Loucy (cell line): Measurements from ENCODE around the gene ARHGEF33.

Experiments used
- H2AFZ ChIP-seq: fragments of 200-600 bp; sonication (generic); 2 replicates; pipeline ENCODE4 v1.6.0; 2016; ENCODE audit warnings: antibody characterized with exemption, mild to moderate bottlenecking, low read length, moderate library complexity
- H3F3A ChIP-seq: fragments of 200-600 bp; 2 replicates; pipeline ENCODE4 v1.6.0; 2016; ENCODE audit warnings: antibody characterized with exemption, low read depth, mild to moderate bottlenecking
- H3K27me3 ChIP-seq: fragments of 200-600 bp; sonication (generic); 2 replicates; pipeline ENCODE4 v1.6.1; 2014; ENCODE audit warnings: low read length, mild to moderate bottlenecking; ENCODE audit not compliant: insufficient read depth, poor library complexity, severe bottlenecking
- H3K36me3 ChIP-seq: fragments of 200-600 bp; sonication (generic); 2 replicates; pipeline ENCODE4 v1.6.1; 2016; ENCODE audit warnings: low read length; ENCODE audit not compliant: insufficient read depth
- H3K4me1 ChIP-seq: fragments of 200-600 bp; sonication (generic); 2 replicates; pipeline ENCODE4 v1.5.1; 2014; ENCODE audit warnings: low read length, mild to moderate bottlenecking; ENCODE audit not compliant: insufficient read depth, poor library complexity, severe bottlenecking
- H3K4me2 ChIP-seq: fragments of 200-600 bp; sonication (generic); 2 replicates; pipeline ENCODE4 v1.6.0; 2014; ENCODE audit warnings: antibody characterized with exemption, low read length, low read depth, mild to moderate bottlenecking; ENCODE audit not compliant: poor library complexity, severe bottlenecking
- H3K4me3 ChIP-seq: fragments of 200-600 bp; sonication (generic); 2 replicates; pipeline ENCODE4 v1.5.1; 2014; ENCODE audit warnings: low read length, mild to moderate bottlenecking, mixed read lengths; ENCODE audit not compliant: poor library complexity, severe bottlenecking
- H3K79me2 ChIP-seq: fragments of 200-600 bp; sonication (generic); 2 replicates; pipeline ENCODE4 v1.6.1; 2014; ENCODE audit warnings: low read length; ENCODE audit not compliant: insufficient read depth
- H3K9ac ChIP-seq: fragments of 200-600 bp; sonication (generic); 2 replicates; pipeline ENCODE4 v1.6.0; 2014; ENCODE audit warnings: mild to moderate bottlenecking, low read depth, low read length, moderate library complexity; ENCODE audit not compliant: poor library complexity, severe bottlenecking
- H3K9me2 ChIP-seq: fragments of 200-600 bp; sonication (generic); replicated peaks from 2 replicates; pipeline ENCODE4 v1.6.1; 2016; ENCODE audit warnings: low read depth, low read length, mixed read lengths
- H3K9me3 ChIP-seq: fragments of 200-600 bp; sonication (generic); 2 replicates; pipeline ENCODE4 v1.6.1; 2014; ENCODE audit warnings: mild to moderate bottlenecking, antibody characterized with exemption, low read length, low read depth; ENCODE audit not compliant: insufficient read depth
- H4K20me1 ChIP-seq: fragments of 200-600 bp; sonication (generic); 2 replicates; pipeline ENCODE4 v1.6.0; 2014; ENCODE audit warnings: antibody characterized with exemption, low read length, mild to moderate bottlenecking; ENCODE audit not compliant: insufficient read depth, poor library complexity, severe bottlenecking
- EZH2phosphoT487 ChIP-seq: fragments of 200-600 bp; IDR thresholded peaks from 2 replicates; pipeline ENCODE4 v1.6.1; 2018; ENCODE audit warnings: antibody characterized with exemption, mild to moderate bottlenecking, moderate library complexity, borderline replicate concordance
- TF ChIP-seq, protein P1 (sequence below): fragments of 200-600 bp; sonication (generic); conservative IDR thresholded peaks from 2 replicates; pipeline ENCODE4 v1.5.1; 2014; ENCODE audit warnings: mild to moderate bottlenecking, antibody characterized with exemption, low read length

The ARHGEF33 gene

DNA sequence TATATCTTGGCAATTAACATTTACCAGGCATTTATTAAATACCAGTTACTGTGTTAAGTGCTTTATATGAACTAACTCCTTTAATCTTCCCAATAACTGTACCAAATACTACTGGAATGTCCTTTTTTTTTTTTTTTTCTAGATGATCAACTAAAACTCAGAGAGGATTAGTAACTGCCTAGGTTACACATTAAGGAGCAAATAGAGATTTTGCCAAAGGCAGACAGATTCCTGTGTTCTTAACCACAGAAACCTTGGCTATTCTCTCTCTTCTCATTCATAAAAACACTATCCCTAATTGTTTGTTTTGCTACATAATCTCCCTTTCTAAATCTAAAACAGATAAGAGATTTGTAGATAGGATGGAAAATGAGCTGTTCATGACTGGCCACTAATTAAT is 27.2 kb upstream of the ARHGEF33 start:
- Histone ChIP-seq H3K9me2 (no peaks in the 10 kb centered on the region), H3K79me2 (no peaks in the 10 kb centered on the region), H3F3A (no peaks in the 10 kb centered on the region), H3K27me3 (no peaks in the 10 kb centered on the region), H4K20me1 (no peaks in the 10 kb centered on the region), H3K9me3 (no peaks in the 10 kb centered on the region), H2AFZ (no peak overlapping the region), H3K9ac (no peak overlapping the region), H3K4me1 (no peaks in the 10 kb centered on the region), H3K36me3 (peaks cover 42% of the 10 kb centered on the region; the same call in 1 of the 2 replicates), H3K4me3 (no peak overlapping the region), H3K4me2 (no peak overlapping the region)
- TF ChIP-seq, protein P1, sequence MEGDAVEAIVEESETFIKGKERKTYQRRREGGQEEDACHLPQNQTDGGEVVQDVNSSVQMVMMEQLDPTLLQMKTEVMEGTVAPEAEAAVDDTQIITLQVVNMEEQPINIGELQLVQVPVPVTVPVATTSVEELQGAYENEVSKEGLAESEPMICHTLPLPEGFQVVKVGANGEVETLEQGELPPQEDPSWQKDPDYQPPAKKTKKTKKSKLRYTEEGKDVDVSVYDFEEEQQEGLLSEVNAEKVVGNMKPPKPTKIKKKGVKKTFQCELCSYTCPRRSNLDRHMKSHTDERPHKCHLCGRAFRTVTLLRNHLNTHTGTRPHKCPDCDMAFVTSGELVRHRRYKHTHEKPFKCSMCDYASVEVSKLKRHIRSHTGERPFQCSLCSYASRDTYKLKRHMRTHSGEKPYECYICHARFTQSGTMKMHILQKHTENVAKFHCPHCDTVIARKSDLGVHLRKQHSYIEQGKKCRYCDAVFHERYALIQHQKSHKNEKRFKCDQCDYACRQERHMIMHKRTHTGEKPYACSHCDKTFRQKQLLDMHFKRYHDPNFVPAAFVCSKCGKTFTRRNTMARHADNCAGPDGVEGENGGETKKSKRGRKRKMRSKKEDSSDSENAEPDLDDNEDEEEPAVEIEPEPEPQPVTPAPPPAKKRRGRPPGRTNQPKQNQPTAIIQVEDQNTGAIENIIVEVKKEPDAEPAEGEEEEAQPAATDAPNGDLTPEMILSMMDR = no peak
- TF ChIP-seq EZH2phosphoT487 = no peak

DNA sequence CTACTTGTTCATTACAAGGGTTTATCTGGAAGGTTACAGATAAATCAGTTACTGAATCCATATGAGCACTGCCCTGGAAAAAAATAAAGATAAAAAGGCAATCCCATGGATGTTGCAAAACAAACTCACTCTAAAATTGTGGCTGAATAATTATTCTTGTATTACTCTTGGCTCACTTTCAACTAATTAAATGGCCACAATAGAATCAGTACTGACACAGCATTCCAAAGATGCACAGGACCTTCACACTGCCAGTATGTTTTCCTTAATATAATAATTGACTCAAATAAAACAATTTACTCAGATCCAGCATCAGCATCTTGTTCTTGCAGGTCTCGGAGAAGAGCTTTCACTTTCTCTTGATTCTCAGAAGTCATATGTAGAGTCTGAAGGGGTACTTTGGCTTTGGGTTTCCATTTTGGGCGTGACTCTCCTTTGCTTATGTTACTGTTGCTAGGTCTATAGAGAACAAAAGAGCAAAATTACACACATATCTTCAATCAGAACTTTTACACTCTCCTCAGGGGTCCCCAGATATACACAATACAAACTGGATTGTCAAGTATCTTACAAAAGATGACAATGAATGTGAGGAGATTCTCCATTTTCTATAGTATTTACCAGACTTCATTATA is 26.5 kb upstream of the ARHGEF33 start:
- H3K4me1 ChIP-seq = no peaks in the 10 kb centered on the region
- H3K27me3 ChIP-seq = no peaks in the 10 kb centered on the region
- peaks cover 40% of the 10 kb centered on the region; the same call in 1 of the 2 replicates for H3K36me3 ChIP-seq
- H2AFZ ChIP-seq = no peak overlapping the region
- H3K4me2 ChIP-seq = no peak overlapping the region
- TF ChIP-seq, protein P1 = no peak
- no peak for TF ChIP-seq EZH2phosphoT487
- H3K9me2 ChIP-seq = no peaks in the 10 kb centered on the region
- H3K9ac ChIP-seq = no peak overlapping the region
- H3K79me2 ChIP-seq = no peaks in the 10 kb centered on the region
- no peaks in the 10 kb centered on the region for H4K20me1 ChIP-seq
- H3K9me3 ChIP-seq = no peaks in the 10 kb centered on the region
- no peak overlapping the region for H3K4me3 ChIP-seq
- no peaks in the 10 kb centered on the region for H3F3A ChIP-seq

DNA sequence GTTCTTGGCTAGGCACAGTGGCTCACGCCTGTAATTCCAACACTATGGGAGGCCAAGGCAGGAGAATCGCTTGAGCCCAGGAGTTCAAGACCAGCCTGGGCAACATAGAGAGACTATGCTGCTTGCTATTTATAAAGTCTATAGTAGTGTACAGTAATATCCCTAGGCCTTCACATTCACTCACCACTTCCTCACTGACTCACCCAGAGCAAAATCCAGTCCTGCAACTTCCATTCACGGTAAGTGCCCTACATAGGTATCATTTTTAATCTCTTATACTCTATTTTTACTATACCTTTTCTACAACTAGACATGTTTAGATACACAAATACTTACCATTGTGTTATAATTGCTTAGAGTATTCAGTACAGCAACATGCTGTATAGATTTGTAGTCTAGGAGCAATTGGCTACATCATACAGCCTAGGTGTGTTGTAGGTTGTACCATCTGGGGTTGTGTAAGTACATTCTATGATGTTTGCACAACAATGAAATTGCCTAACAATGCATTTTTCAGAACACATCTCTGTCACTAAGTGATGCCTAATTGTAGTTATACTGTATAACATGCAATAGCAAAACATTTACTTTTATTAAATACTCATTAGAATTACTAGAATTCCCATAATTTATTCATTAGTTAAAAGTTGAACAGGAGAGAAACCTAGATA is 22.8 kb upstream of the ARHGEF33 start:
- H3K36me3 ChIP-seq = peaks cover 14% of the 10 kb centered on the region; the same call in 1 of the 2 replicates
- H3K27me3 ChIP-seq = no peaks in the 10 kb centered on the region
- H2AFZ ChIP-seq = no peak overlapping the region
- H3K4me1 ChIP-seq = no peaks in the 10 kb centered on the region
- H3K9ac ChIP-seq = no peak overlapping the region
- H3K9me3 ChIP-seq = no peaks in the 10 kb centered on the region; the same call in 1 of the 2 replicates
- TF ChIP-seq, protein P1 = no peak
- no peak for TF ChIP-seq EZH2phosphoT487
- no peak overlapping the region for H3K4me3 ChIP-seq
- no peaks in the 10 kb centered on the region for H3K9me2 ChIP-seq
- no peak overlapping the region for H3K4me2 ChIP-seq
- H3K79me2 ChIP-seq = no peaks in the 10 kb centered on the region
- H3F3A ChIP-seq = no peaks in the 10 kb centered on the region
- no peaks in the 10 kb centered on the region for H4K20me1 ChIP-seq
